ENCODE results near the gene TTLL9.

GRCh38 chr20:31881945-31882344 lies 11.5 kb downstream of the TTLL9 start:
- TF ChIP-seq CTCF (IDR thresholded peaks at IDR 0.05) (no peak), POLR2A (IDR thresholded peaks at IDR 0.05) (no peak), POLR2AphosphoS5 (IDR thresholded peaks at IDR 0.05) (no peak), EP300 (IDR thresholded peaks at IDR 0.05) (no peak)

Measured in stomach (tissue), 4 donors.